HFF-Myc (cell line): Measurements from ENCODE around the gene MDC1.

Experiments
- DNase-seq: peaks from one replicate; pipeline ENCODE4 v3.0.0-alpha.2; 2011; ENCODE audit warnings: low read depth; ENCODE audit errors: extremely low read depth
- H3K4me3 ChIP-seq: replicated peaks from 2 replicates; pipeline ENCODE4 v1.5.1; 2011; ENCODE audit warnings: low read depth, mild to moderate bottlenecking, control low read depth, low read length
- TF ChIP-seq, protein P1 (sequence below): IDR thresholded peaks from 2 replicates; pipeline ENCODE4 v1.5.1; 2012; ENCODE audit warnings: mild to moderate bottlenecking, low read depth, low read length, control low read depth; ENCODE audit errors: missing control alignments

Gene MDC1

DNA sequence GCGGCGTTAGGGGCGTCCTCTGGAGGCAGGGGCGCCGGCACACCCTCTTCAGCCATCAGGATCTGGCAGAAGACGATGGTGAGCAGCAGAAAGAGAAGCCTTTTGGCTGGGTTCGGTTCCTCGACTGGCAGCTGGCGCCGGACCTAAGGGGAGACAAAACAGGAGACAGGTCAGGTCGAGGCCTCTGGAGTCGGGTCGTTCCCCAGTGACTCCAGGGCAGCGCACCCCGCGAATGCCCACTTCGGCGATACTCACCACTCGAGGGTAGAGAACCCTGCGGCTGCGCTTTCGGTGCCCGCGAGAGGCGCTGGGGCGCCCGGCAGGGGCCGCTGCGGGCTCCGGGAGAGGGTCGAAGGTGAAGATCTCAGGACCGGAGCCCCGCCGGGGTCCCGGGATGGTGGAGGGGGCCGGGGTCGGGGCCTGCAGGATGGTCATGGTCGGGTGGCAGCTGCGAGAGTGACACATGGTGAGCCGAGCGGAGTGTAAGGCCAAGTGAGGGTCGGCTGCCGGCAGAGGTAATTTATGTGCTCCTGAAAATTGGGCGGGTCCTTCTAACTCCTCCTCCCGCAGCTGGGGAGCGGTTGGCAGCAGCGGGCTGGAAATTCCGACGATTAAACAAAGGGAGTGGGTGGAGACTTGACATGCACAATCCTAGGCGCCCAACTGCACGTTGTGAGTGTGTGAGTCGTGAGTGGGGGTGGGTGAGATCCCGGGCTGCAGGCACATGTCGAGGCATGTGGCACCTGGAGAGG is 27.1 kb upstream of the MDC1 start, which contains the start of gene IER3:
TSS of gene IER3 (minus strand) at position 494 of the 752 bp plus-strand sequence. CDS start at position 465, 29 bp downstream.
- TF ChIP-seq, protein P1, sequence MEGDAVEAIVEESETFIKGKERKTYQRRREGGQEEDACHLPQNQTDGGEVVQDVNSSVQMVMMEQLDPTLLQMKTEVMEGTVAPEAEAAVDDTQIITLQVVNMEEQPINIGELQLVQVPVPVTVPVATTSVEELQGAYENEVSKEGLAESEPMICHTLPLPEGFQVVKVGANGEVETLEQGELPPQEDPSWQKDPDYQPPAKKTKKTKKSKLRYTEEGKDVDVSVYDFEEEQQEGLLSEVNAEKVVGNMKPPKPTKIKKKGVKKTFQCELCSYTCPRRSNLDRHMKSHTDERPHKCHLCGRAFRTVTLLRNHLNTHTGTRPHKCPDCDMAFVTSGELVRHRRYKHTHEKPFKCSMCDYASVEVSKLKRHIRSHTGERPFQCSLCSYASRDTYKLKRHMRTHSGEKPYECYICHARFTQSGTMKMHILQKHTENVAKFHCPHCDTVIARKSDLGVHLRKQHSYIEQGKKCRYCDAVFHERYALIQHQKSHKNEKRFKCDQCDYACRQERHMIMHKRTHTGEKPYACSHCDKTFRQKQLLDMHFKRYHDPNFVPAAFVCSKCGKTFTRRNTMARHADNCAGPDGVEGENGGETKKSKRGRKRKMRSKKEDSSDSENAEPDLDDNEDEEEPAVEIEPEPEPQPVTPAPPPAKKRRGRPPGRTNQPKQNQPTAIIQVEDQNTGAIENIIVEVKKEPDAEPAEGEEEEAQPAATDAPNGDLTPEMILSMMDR, result peak; percentile 63
- DNase-seq, result no peak
- peak within 1 kb of the TSS; percentile 77 for H3K4me3 ChIP-seq

DNA sequence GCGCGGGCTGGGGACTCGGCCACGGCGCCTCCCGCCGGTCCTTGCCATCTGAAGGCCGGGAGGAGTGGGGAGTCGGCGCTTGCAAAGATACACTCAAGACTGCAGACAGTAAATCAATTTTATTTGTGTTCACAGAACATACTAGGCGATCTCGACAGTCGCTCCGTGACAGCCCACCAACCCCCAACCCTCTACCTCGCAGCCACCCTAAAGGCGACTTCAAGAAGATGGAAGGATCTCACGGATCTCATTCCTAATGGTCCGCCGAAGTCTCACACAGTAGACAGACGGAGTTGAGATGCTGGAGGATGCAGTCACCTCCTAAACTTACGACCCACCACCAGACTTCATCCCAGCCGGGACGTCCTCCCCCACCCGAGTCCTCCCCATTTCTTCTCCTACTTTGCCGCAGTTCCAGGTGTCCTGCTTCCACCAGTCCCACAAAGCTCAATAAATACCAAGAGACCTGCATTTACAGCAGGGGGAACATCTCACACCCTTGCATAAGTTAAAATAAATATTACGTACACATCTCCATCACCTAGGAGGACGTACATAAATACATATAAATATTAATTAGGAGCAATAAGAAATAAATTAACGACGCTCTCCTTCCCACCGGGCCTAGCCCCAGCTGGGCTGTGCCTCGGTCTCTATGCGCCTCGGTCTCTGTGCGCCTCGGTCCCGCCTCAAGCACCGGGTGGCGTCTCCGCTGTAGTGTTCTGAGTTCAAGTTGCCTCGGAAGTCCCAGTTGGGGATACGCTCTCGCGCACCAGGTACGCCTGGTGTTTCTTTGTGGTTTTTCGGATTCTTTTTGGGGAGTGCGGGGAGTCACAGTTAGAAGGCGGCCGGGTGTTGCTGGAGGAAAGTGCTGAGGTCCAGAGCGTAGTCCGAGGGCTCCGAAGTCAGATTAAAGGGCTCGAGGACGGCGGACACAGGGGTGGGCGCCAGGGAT is 26.3 kb upstream of the MDC1 start:
- no peak for DNase-seq
- H3K4me3 ChIP-seq, result peak overlapping the region; percentile 77
- TF ChIP-seq, protein P1, result no peak

DNA sequence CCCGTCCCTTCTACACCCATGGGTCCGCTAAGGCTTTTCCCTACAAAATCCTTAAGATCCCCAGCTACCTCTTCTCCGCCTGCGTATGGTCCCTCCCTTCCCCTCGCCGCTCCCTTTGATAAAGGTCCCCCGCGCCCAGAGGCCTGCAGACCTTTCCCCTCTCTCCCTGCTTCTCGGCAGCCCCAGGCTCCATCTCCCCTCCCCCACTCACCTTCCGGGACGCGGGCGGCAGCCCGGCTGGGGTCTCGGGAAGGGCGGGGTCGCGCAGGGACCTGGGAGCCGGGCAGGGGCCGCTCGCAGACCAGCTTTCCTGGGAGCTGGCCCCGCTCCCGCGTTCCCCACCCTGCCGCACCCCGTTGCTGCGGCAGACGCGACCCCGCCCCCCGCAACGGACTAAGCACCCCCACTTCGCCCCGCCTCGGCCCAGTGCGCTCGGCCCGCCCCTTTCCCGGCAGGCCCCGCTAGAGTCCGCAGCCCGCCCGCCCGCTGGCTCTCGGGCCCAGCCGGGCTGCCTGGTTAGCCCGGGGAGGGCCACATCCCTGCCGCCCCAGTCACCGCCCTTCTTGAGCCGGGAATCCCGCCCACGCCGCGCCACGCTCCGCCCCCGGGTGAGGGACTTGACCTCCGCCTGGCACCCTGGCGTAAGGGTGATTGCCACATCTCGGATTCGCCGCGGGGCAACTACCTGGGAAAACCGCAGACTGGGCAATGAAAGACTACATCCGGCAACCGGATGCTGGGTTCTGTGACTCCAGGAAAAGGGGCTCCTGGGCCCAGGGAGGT is 25.4 kb upstream of the MDC1 start, which contains the start of gene FLOT1:
TSS of gene FLOT1 (minus strand) at position 372 of the 783 bp plus-strand sequence. CDS start 498 bp downstream, outside the sequence.
- no peak for DNase-seq
- H3K4me3 ChIP-seq, result peak within 1 kb of the TSS; percentile 77
- TF ChIP-seq, protein P1, result no peak

DNA sequence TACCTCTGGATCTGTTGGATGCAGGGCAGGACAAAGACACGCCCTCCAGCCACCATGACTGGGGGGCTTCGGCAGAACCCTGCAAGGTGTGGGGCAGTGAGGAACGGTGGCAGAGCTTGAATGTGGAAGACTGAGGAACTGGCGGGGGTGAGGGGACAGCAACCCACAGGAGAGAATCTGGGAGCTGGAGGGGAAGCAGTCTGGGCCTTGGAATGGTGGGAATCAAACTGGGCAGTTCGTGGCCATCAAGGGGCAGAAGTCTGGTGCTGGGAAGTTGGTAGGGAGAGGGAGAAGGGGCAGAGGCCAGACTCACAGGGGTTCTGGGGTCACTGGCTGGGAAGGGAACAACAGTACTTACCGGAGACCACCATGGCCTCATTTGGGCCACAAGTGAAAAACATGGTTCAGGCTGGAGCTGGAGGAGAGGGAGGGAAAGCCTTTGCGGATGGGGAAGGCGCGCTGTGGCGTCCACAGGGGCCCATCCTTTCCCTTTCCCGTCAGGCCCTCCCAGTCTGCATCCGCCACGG is 24.8 kb upstream of the MDC1 start:
- TF ChIP-seq, protein P1, result no peak
- DNase-seq, result no peak
- peak overlapping the region; percentile 77 for H3K4me3 ChIP-seq

DNA sequence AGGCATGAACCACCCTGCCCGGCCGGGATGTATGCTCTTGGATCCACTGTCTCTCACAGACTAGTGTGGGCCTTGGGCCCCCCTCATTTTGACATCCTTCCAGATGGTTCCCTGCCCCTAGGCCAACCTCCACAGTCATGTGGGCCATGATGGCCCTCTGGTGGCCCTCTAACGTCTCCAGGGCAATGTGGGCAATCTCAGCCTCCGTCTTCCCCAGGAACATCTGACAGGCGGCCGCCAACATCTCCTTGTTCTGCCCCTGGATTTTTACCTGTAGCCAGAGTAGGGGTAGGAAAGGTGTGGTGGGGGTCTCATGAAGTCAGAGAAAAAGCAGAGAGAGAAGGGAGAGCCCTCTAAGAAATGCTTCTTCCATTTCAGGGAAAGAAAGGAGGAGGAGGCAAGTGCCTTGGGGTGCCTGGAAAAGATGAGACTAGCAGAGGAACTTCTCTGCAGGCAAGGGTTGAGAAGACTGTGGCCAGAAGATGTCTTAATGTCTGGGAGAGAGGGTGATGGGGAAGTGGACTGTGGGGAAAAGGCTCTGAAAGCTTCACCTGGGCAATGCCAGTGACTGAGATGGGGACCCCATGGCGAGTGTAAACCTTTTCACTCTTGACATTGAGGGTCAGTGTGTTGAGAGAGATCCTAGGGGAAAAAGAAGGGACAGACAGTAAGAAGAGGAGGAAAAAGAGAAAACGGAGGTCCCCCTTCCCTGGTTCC is 24.1 kb upstream of the MDC1 start:
- peak overlapping the region; percentile 77 for H3K4me3 ChIP-seq
- no peak for DNase-seq
- TF ChIP-seq, protein P1, result no peak

DNA sequence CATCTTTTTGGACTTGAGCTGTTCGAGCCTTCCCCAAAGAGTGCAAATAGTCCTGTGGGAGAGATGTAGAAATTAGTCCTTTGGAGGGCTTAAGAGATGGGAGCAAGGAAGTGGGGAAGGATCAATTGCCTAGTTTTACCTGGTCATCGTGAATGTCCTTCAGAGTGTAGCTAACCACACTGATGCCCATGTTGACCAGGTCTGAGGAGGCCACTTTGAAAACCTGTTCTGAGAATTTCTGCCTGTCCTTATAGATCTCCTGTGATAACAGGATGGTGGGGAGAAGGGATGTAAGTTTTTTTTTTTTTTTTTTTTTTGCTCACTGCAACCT is 23.4 kb upstream of the MDC1 start:
- DNase-seq, result no peak
- H3K4me3 ChIP-seq, result no peak overlapping the region
- TF ChIP-seq, protein P1, result no peak
